ENCODE results near the gene CNIH1.
"Not testable (repeated sequence)": the region's sequence is repeated elsewhere in the genome, so short reads cannot be mapped to it uniquely, and the experiment has no call there.

Gene CNIH1

DNA sequence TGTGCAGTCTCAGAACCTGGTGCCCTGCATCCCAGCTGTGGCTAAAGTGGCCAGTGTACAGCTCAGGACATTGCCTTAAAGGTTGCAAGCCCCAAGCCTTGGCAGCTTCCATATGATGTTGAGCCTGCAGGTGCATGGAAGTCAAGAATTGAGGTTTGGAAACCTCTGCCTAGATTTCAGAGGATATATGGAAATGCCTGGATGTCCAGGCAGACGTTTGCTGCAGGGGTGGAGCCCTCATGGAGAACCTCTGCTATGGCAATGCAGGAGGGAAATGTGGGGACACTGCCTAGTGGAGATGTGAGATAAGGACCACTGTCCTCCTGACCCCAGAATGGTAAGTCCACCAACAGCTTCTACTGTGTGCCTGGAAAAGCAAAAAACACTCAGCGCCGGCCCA is 17.9 kb upstream of the CNIH1 start:
- H3K4ac ChIP-seq (ENCODE audit: low read depth, low read length): no peak overlapping the region
- H2BK15ac ChIP-seq (replicated peaks; ENCODE audit: low read depth): no peak overlapping the region
- H3K56ac ChIP-seq (ENCODE audit: low read length): no peak overlapping the region
- no peak overlapping the region for H4K8ac ChIP-seq (ENCODE audit: low read depth, low read length)
- no peak overlapping the region for H2BK120ac ChIP-seq (ENCODE audit: low read depth, low read length)
- H2BK5ac ChIP-seq (ENCODE audit: low read length): no peak overlapping the region
- no peak for DNase-seq
- no peaks in the 10 kb centered on the region for H3K36me3 ChIP-seq (ENCODE audit: control insufficient read depth, insufficient read depth, low read length)
- no CpG with 5 or more reads among the region's 3 CpGs for WGBS (ENCODE audit: extremely low coverage, insufficient coverage, low lambda C conversion rate)
- no peak overlapping the region for H3K4me2 ChIP-seq (ENCODE audit: low read length)
- no peaks in the 10 kb centered on the region for H3K79me1 ChIP-seq (ENCODE audit: low read length)
- H3K4me1 ChIP-seq (ENCODE audit: control insufficient read depth, low read depth, low read length): no peaks in the 10 kb centered on the region
- no peak overlapping the region for H3K18ac ChIP-seq (ENCODE audit: low read length)
- H3K23ac ChIP-seq (ENCODE audit: low read length): no peak overlapping the region
- H3K4me3 ChIP-seq (ENCODE audit: low read length): no peak overlapping the region
- no peak overlapping the region for H4K5ac ChIP-seq (ENCODE audit: low read length)
- no peak overlapping the region for H3K27ac ChIP-seq (ENCODE audit: low read depth, low read length)
- H3K27me3 ChIP-seq (ENCODE audit: insufficient read depth, low read length, poor library complexity): no peaks in the 10 kb centered on the region
- H3K79me2 ChIP-seq (ENCODE audit: control insufficient read depth, insufficient read depth, low read length): no peaks in the 10 kb centered on the region
- no peak overlapping the region for H2AK5ac ChIP-seq (ENCODE audit: low read length)
- no peak overlapping the region for H3K9ac ChIP-seq (ENCODE audit: low read length)

DNA sequence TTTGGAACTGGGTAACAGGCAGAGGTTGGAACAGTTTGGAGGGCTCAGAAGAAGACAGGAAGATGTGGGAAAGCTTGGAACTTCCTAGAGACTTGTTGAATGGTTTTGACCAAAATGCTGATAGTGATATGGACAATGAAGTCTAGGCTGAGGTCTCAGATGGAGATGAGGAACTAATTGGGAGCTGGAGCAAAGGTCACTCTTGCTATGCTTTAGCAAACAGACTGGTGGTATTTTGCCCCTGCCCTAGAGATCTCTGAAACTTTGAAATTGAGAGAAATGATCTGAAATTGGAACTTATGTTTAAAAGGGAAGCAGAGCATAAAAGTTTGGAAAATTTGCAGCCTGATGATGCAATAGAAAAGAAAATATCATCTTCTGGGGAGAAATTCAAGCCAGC is 17.4 kb upstream of the CNIH1 start:
- not testable (repeated sequence) for H3K18ac ChIP-seq (ENCODE audit: low read length); H3K4me1 ChIP-seq (ENCODE audit: control insufficient read depth, low read depth, low read length); H3K4me2 ChIP-seq (ENCODE audit: low read length); H4K5ac ChIP-seq (ENCODE audit: low read length); H3K79me1 ChIP-seq (ENCODE audit: low read length); H3K23ac ChIP-seq (ENCODE audit: low read length); H3K4me3 ChIP-seq (ENCODE audit: low read length); H3K36me3 ChIP-seq (ENCODE audit: control insufficient read depth, insufficient read depth, low read length); H2BK120ac ChIP-seq (ENCODE audit: low read depth, low read length); H3K4ac ChIP-seq (ENCODE audit: low read depth, low read length); H3K27ac ChIP-seq (ENCODE audit: low read depth, low read length); H2AK5ac ChIP-seq (ENCODE audit: low read length); DNase-seq; H2BK5ac ChIP-seq (ENCODE audit: low read length); H3K79me2 ChIP-seq (ENCODE audit: control insufficient read depth, insufficient read depth, low read length); H3K9ac ChIP-seq (ENCODE audit: low read length); H2BK15ac ChIP-seq (replicated peaks; ENCODE audit: low read depth); H3K27me3 ChIP-seq (ENCODE audit: insufficient read depth, low read length, poor library complexity); H4K8ac ChIP-seq (ENCODE audit: low read depth, low read length); H3K56ac ChIP-seq (ENCODE audit: low read length)

DNA sequence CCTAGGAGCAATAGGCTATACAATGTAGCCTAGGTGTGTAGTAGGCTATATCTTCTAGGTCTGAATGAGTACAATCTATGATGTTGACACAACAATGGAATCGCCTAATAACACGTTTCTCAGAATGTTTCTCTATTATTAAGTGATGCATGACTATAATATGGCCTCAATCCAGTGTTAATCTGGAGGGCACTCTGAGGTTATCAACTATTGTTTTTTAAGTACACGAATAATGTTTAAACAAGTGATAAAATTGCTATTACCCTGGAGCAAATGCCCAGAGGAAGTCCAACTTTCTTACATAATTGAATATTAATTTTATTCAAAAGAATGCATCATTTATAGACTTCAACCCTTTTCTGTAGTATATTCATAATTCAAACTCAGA is 16.4 kb upstream of the CNIH1 start:
- no peak overlapping the region for H4K8ac ChIP-seq (ENCODE audit: low read depth, low read length)
- no peak overlapping the region for H3K9ac ChIP-seq (ENCODE audit: low read length)
- no peaks in the 10 kb centered on the region for H3K79me2 ChIP-seq (ENCODE audit: control insufficient read depth, insufficient read depth, low read length)
- no peak overlapping the region for H2AK5ac ChIP-seq (ENCODE audit: low read length)
- no peak overlapping the region for H3K27ac ChIP-seq (ENCODE audit: low read depth, low read length)
- no CpG with 5 or more reads among the region's 3 CpGs for WGBS (ENCODE audit: extremely low coverage, insufficient coverage, low lambda C conversion rate)
- no peak overlapping the region for H4K5ac ChIP-seq (ENCODE audit: low read length)
- H3K36me3 ChIP-seq (ENCODE audit: control insufficient read depth, insufficient read depth, low read length): no peaks in the 10 kb centered on the region
- H3K27me3 ChIP-seq (ENCODE audit: insufficient read depth, low read length, poor library complexity): no peaks in the 10 kb centered on the region
- no peak overlapping the region for H3K4ac ChIP-seq (ENCODE audit: low read depth, low read length)
- no peaks in the 10 kb centered on the region for H3K4me1 ChIP-seq (ENCODE audit: control insufficient read depth, low read depth, low read length)
- no peak overlapping the region for H3K56ac ChIP-seq (ENCODE audit: low read length)
- no peak overlapping the region for H2BK120ac ChIP-seq (ENCODE audit: low read depth, low read length)
- no peak overlapping the region for H3K23ac ChIP-seq (ENCODE audit: low read length)
- H2BK5ac ChIP-seq (ENCODE audit: low read length): no peak overlapping the region
- H3K18ac ChIP-seq (ENCODE audit: low read length): no peak overlapping the region
- H3K4me3 ChIP-seq (ENCODE audit: low read length): no peak overlapping the region
- H3K79me1 ChIP-seq (ENCODE audit: low read length): no peaks in the 10 kb centered on the region
- no peak overlapping the region for H3K4me2 ChIP-seq (ENCODE audit: low read length)
- DNase-seq: no peak
- H2BK15ac ChIP-seq (replicated peaks; ENCODE audit: low read depth): no peak overlapping the region

DNA sequence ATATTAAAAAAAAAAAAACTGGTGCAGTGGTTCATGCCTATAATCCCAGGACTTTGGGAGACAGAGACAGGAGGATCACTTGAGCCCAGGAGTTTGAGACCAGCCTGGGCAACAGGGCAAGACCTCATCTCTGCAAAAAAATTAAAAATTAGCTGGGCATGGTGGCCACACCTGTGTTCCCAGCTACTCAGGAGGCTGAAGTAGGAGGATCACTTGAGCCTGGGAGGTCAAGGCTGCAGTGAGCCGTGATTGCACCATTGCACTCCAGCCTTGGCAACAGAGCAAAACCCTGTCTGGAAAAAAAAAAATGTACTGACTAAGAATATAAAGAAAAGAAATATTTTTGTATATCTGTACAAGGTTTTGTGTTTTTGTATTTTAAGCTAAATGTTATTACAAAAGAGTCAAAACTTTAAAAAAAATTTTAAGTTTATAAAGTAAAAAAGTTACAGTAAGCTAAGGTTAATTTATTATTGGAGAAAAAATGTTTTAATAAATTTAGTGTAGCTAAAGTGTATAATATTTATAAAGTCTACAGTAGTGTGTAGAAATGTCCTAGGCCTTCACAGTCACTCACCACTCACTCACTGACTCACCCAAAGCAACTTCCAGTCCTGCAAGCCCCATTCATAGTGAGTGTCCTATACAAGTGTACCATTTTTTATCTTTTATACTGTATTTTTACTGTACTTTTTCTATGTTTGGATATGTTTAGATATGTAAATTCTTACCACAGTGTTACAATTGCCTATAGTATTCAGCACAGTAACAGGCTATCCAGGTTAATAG is 15.8 kb upstream of the CNIH1 start:
- WGBS (ENCODE audit: extremely low coverage, insufficient coverage, low lambda C conversion rate): no CpG with 5 or more reads among the region's 1 CpG
- H4K8ac ChIP-seq (ENCODE audit: low read depth, low read length); H3K79me2 ChIP-seq (ENCODE audit: control insufficient read depth, insufficient read depth, low read length); H3K23ac ChIP-seq (ENCODE audit: low read length); H3K56ac ChIP-seq (ENCODE audit: low read length); H3K4me2 ChIP-seq (ENCODE audit: low read length); H2BK120ac ChIP-seq (ENCODE audit: low read depth, low read length); H3K4me1 ChIP-seq (ENCODE audit: control insufficient read depth, low read depth, low read length); H3K79me1 ChIP-seq (ENCODE audit: low read length); H4K5ac ChIP-seq (ENCODE audit: low read length); H3K18ac ChIP-seq (ENCODE audit: low read length); H3K27ac ChIP-seq (ENCODE audit: low read depth, low read length); H3K27me3 ChIP-seq (ENCODE audit: insufficient read depth, low read length, poor library complexity); H3K4me3 ChIP-seq (ENCODE audit: low read length); H2AK5ac ChIP-seq (ENCODE audit: low read length); H2BK15ac ChIP-seq (replicated peaks; ENCODE audit: low read depth); H3K4ac ChIP-seq (ENCODE audit: low read depth, low read length); H3K36me3 ChIP-seq (ENCODE audit: control insufficient read depth, insufficient read depth, low read length); H3K9ac ChIP-seq (ENCODE audit: low read length); H2BK5ac ChIP-seq (ENCODE audit: low read length); DNase-seq: not testable (repeated sequence)

DNA sequence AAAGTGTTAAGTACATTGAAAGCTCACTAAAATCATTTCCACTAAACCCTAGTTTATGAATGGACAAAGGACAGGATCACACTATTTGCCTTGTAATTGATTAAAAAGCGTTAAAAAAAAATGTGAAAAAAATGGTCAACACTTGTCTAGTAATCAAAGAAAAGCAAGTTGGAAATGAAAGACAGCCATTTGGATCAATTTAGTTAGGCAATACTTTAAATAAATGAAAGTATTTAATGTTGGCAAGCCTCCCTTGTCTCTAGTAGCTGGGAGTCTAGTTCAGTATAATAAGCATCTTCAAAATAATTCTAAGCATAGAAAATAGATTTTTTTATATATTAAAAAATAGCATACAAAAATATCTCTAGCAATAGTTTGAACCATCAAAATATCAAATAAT is 14.2 kb upstream of the CNIH1 start:
- H3K18ac ChIP-seq (ENCODE audit: low read length): no peak overlapping the region
- no peak overlapping the region for H2BK5ac ChIP-seq (ENCODE audit: low read length)
- WGBS (ENCODE audit: extremely low coverage, insufficient coverage, low lambda C conversion rate): no CpG with 5 or more reads among the region's 1 CpG
- H3K79me1 ChIP-seq (ENCODE audit: low read length): no peaks in the 10 kb centered on the region
- H3K9ac ChIP-seq (ENCODE audit: low read length): no peak overlapping the region
- H3K4ac ChIP-seq (ENCODE audit: low read depth, low read length): no peak overlapping the region
- no peaks in the 10 kb centered on the region for H3K4me1 ChIP-seq (ENCODE audit: control insufficient read depth, low read depth, low read length)
- no peak overlapping the region for H3K4me2 ChIP-seq (ENCODE audit: low read length)
- H3K56ac ChIP-seq (ENCODE audit: low read length): no peak overlapping the region
- no peak overlapping the region for H4K8ac ChIP-seq (ENCODE audit: low read depth, low read length)
- no peak for DNase-seq
- H3K27me3 ChIP-seq (ENCODE audit: insufficient read depth, low read length, poor library complexity): no peaks in the 10 kb centered on the region
- H3K79me2 ChIP-seq (ENCODE audit: control insufficient read depth, insufficient read depth, low read length): no peaks in the 10 kb centered on the region
- no peak overlapping the region for H2BK15ac ChIP-seq (replicated peaks; ENCODE audit: low read depth)
- no peak overlapping the region for H3K27ac ChIP-seq (ENCODE audit: low read depth, low read length)
- H2AK5ac ChIP-seq (ENCODE audit: low read length): no peak overlapping the region
- no peak overlapping the region for H4K5ac ChIP-seq (ENCODE audit: low read length)
- H2BK120ac ChIP-seq (ENCODE audit: low read depth, low read length): no peak overlapping the region
- H3K23ac ChIP-seq (ENCODE audit: low read length): no peak overlapping the region
- no peak overlapping the region for H3K4me3 ChIP-seq (ENCODE audit: low read length)
- H3K36me3 ChIP-seq (ENCODE audit: control insufficient read depth, insufficient read depth, low read length): no peaks in the 10 kb centered on the region

DNA sequence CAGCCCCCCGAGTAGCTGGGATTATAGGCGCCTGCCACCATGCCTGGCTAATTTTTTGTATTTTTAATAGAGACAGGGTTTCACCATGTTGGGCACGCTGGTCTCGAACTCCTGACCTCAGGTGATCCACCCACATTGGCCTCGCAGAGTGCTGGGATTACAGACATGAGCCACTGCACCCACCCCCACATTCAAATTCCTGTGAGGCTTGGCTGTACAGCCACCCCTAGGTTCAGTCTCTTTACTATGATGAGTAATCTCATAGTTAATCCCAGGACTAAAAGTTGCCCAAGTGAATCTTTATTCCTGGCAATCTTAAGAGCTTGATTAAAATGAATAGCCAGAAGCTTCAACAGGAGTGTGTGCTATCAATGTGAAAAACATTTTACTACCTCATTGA is 12.8 kb upstream of the CNIH1 start:
- not testable (repeated sequence) for H2BK5ac ChIP-seq (ENCODE audit: low read length); H4K8ac ChIP-seq (ENCODE audit: low read depth, low read length); H3K36me3 ChIP-seq (ENCODE audit: control insufficient read depth, insufficient read depth, low read length); DNase-seq; H4K5ac ChIP-seq (ENCODE audit: low read length); H2BK15ac ChIP-seq (replicated peaks; ENCODE audit: low read depth); H3K27ac ChIP-seq (ENCODE audit: low read depth, low read length); H3K4me3 ChIP-seq (ENCODE audit: low read length); H2BK120ac ChIP-seq (ENCODE audit: low read depth, low read length); H3K4ac ChIP-seq (ENCODE audit: low read depth, low read length); H3K27me3 ChIP-seq (ENCODE audit: insufficient read depth, low read length, poor library complexity); H3K79me2 ChIP-seq (ENCODE audit: control insufficient read depth, insufficient read depth, low read length); H3K4me1 ChIP-seq (ENCODE audit: control insufficient read depth, low read depth, low read length); H3K18ac ChIP-seq (ENCODE audit: low read length); H2AK5ac ChIP-seq (ENCODE audit: low read length); H3K23ac ChIP-seq (ENCODE audit: low read length); H3K79me1 ChIP-seq (ENCODE audit: low read length); H3K9ac ChIP-seq (ENCODE audit: low read length); H3K4me2 ChIP-seq (ENCODE audit: low read length); H3K56ac ChIP-seq (ENCODE audit: low read length)
- WGBS (ENCODE audit: extremely low coverage, insufficient coverage, low lambda C conversion rate): no CpG with 5 or more reads among the region's 5 CpGs

Measured in mesendoderm (in vitro differentiated cells).